Suprapubic skin (tissue), 4 donors: ENCODE results near the gene DSCAM.

ENCODE experiments used
- POLR2A ChIP-seq, 2 donors: fragments of 450-650 bp; IDR thresholded peaks; one replicate each; pipeline ENCODE4 v1.6.1; 2017; ENCODE audit warnings: antibody characterized with exemption in 2 of 2, mild to moderate bottlenecking in 2 of 2, moderate library complexity in 2 of 2
- POLR2AphosphoS5 ChIP-seq, 3 donors: sonication (generic); formaldehyde crosslinking; IDR thresholded peaks; one replicate each; pipeline ENCODE4 v1.6.1; 2017; ENCODE audit warnings: antibody characterized with exemption in 3 of 3
- TF ChIP-seq, protein P1 (sequence below), 2 donors: fragments of 200-600 bp in 1 of 2; fragments of 450-650 bp in 1 of 2; sonication (generic) in 1 of 2; IDR thresholded peaks; one replicate each; pipeline ENCODE4 v1.5.1; 2016 to 2019; ENCODE audit warnings: antibody characterized with exemption in 2 of 2, mild to moderate bottlenecking in 1 of 2, moderate library complexity in 1 of 2

DNA sequence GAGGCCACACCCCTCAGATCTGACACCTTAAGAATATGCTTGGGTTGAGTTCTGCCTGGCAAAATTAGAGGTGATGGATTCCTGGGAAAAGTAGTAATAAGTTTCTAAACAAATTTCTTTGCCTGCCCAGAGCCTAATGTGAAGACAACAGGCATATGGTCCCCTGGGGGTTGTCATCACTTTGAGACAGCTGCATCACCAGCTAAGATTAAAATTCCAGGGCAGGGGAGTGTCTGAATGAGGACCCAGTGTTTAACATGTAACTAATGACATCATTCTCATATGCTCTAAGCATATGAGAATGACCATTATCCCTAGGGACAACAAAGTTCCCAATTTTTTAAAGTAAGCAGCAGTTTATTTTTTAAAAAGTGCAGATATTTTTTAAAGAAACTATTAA, 547.5 kb downstream of the DSCAM start:
- TF ChIP-seq POLR2A (IDR thresholded peaks at IDR 0.05) = no peak
- TF ChIP-seq, protein P1, sequence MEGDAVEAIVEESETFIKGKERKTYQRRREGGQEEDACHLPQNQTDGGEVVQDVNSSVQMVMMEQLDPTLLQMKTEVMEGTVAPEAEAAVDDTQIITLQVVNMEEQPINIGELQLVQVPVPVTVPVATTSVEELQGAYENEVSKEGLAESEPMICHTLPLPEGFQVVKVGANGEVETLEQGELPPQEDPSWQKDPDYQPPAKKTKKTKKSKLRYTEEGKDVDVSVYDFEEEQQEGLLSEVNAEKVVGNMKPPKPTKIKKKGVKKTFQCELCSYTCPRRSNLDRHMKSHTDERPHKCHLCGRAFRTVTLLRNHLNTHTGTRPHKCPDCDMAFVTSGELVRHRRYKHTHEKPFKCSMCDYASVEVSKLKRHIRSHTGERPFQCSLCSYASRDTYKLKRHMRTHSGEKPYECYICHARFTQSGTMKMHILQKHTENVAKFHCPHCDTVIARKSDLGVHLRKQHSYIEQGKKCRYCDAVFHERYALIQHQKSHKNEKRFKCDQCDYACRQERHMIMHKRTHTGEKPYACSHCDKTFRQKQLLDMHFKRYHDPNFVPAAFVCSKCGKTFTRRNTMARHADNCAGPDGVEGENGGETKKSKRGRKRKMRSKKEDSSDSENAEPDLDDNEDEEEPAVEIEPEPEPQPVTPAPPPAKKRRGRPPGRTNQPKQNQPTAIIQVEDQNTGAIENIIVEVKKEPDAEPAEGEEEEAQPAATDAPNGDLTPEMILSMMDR (IDR thresholded peaks at IDR 0.05) = no peak
- TF ChIP-seq POLR2AphosphoS5 (IDR thresholded peaks at IDR 0.05) = no peak
